H1 (cell line): ENCODE measurements around the gene OR1S1.

ENCODE experiments used
- BACH1 ChIP-seq: IDR thresholded peaks from 2 replicates; pipeline ENCODE4 v1.6.1; 2012; ENCODE audit warnings: low read length, improper control_type of control experiment
- BRCA1 ChIP-seq: IDR thresholded peaks from 2 replicates; pipeline ENCODE4 v1.6.1; 2012; ENCODE audit warnings: low read depth, low read length, improper control_type of control experiment
- CTCF ChIP-seq, 3 experiments: IDR thresholded peaks; 1 replicate in 2 of 3; 2 replicates in 1 of 3; pipeline versions ENCODE4 v1.5.1 to v1.6.1; 2011; ENCODE audit warnings: low read length in 3 of 3, mild to moderate bottlenecking in 3 of 3, inconsistent platforms in 2 of 3, low read depth in 1 of 3, moderate library complexity in 1 of 3; ENCODE audit not compliant: insufficient read depth in 1 of 3; ENCODE audit errors: control extremely low read depth in 1 of 3
- EZH2 ChIP-seq: fragments of 200-600 bp; sonication (generic); IDR thresholded peaks from 2 replicates; pipeline ENCODE4 v1.7.1; 2012; ENCODE audit warnings: low read depth, mild to moderate bottlenecking, moderate library complexity, low read length, inconsistent platforms; ENCODE audit not compliant: severe bottlenecking
- GABPA ChIP-seq: IDR thresholded peaks from 2 replicates; pipeline ENCODE4 v1.6.1; 2011; ENCODE audit warnings: mild to moderate bottlenecking, low read length, moderate library complexity, borderline replicate concordance; ENCODE audit not compliant: insufficient read depth
- KDM5A ChIP-seq: fragments of 200-600 bp; IDR thresholded peaks from 2 replicates; pipeline ENCODE4 v1.7.1; 2012; ENCODE audit warnings: mild to moderate bottlenecking, low read length, inconsistent platforms, mixed read lengths
- MAX ChIP-seq: IDR thresholded peaks from 2 replicates; pipeline ENCODE4 v1.6.1; 2012; ENCODE audit warnings: inconsistent platforms
- NRF1 ChIP-seq: IDR thresholded peaks from 2 replicates; pipeline ENCODE4 v1.6.1; 2011; ENCODE audit warnings: mild to moderate bottlenecking, low read depth, low read length, improper control_type of control experiment
- RBBP5 ChIP-seq: IDR thresholded peaks from 2 replicates; pipeline ENCODE4 v1.7.1; 2012; ENCODE audit warnings: low read depth, mild to moderate bottlenecking, inconsistent platforms, low read length, moderate library complexity, borderline replicate concordance
- SP1 ChIP-seq: IDR thresholded peaks from 2 replicates; pipeline ENCODE4 v1.6.1; 2011; ENCODE audit warnings: low read depth, low read length
- SP2 ChIP-seq: IDR thresholded peaks from 2 replicates; pipeline ENCODE4 v1.6.1; 2012; ENCODE audit warnings: mild to moderate bottlenecking, low read length, inconsistent platforms
- TAF1 ChIP-seq: IDR thresholded peaks from 2 replicates; pipeline ENCODE4 v1.6.1; 2011; ENCODE audit warnings: mild to moderate bottlenecking, low read depth, low read length
- TF ChIP-seq, protein P1 (sequence below): fragments of 300-600 bp; sonication (generic); IDR thresholded peaks from 2 replicates; pipeline ENCODE4 v1.7.1; 2012; ENCODE audit warnings: low read length, moderate library complexity, mild to moderate bottlenecking, inconsistent platforms; ENCODE audit not compliant: insufficient replicate concordance

- TF ChIP-seq NRF1: no peak
- TF ChIP-seq, protein P1, sequence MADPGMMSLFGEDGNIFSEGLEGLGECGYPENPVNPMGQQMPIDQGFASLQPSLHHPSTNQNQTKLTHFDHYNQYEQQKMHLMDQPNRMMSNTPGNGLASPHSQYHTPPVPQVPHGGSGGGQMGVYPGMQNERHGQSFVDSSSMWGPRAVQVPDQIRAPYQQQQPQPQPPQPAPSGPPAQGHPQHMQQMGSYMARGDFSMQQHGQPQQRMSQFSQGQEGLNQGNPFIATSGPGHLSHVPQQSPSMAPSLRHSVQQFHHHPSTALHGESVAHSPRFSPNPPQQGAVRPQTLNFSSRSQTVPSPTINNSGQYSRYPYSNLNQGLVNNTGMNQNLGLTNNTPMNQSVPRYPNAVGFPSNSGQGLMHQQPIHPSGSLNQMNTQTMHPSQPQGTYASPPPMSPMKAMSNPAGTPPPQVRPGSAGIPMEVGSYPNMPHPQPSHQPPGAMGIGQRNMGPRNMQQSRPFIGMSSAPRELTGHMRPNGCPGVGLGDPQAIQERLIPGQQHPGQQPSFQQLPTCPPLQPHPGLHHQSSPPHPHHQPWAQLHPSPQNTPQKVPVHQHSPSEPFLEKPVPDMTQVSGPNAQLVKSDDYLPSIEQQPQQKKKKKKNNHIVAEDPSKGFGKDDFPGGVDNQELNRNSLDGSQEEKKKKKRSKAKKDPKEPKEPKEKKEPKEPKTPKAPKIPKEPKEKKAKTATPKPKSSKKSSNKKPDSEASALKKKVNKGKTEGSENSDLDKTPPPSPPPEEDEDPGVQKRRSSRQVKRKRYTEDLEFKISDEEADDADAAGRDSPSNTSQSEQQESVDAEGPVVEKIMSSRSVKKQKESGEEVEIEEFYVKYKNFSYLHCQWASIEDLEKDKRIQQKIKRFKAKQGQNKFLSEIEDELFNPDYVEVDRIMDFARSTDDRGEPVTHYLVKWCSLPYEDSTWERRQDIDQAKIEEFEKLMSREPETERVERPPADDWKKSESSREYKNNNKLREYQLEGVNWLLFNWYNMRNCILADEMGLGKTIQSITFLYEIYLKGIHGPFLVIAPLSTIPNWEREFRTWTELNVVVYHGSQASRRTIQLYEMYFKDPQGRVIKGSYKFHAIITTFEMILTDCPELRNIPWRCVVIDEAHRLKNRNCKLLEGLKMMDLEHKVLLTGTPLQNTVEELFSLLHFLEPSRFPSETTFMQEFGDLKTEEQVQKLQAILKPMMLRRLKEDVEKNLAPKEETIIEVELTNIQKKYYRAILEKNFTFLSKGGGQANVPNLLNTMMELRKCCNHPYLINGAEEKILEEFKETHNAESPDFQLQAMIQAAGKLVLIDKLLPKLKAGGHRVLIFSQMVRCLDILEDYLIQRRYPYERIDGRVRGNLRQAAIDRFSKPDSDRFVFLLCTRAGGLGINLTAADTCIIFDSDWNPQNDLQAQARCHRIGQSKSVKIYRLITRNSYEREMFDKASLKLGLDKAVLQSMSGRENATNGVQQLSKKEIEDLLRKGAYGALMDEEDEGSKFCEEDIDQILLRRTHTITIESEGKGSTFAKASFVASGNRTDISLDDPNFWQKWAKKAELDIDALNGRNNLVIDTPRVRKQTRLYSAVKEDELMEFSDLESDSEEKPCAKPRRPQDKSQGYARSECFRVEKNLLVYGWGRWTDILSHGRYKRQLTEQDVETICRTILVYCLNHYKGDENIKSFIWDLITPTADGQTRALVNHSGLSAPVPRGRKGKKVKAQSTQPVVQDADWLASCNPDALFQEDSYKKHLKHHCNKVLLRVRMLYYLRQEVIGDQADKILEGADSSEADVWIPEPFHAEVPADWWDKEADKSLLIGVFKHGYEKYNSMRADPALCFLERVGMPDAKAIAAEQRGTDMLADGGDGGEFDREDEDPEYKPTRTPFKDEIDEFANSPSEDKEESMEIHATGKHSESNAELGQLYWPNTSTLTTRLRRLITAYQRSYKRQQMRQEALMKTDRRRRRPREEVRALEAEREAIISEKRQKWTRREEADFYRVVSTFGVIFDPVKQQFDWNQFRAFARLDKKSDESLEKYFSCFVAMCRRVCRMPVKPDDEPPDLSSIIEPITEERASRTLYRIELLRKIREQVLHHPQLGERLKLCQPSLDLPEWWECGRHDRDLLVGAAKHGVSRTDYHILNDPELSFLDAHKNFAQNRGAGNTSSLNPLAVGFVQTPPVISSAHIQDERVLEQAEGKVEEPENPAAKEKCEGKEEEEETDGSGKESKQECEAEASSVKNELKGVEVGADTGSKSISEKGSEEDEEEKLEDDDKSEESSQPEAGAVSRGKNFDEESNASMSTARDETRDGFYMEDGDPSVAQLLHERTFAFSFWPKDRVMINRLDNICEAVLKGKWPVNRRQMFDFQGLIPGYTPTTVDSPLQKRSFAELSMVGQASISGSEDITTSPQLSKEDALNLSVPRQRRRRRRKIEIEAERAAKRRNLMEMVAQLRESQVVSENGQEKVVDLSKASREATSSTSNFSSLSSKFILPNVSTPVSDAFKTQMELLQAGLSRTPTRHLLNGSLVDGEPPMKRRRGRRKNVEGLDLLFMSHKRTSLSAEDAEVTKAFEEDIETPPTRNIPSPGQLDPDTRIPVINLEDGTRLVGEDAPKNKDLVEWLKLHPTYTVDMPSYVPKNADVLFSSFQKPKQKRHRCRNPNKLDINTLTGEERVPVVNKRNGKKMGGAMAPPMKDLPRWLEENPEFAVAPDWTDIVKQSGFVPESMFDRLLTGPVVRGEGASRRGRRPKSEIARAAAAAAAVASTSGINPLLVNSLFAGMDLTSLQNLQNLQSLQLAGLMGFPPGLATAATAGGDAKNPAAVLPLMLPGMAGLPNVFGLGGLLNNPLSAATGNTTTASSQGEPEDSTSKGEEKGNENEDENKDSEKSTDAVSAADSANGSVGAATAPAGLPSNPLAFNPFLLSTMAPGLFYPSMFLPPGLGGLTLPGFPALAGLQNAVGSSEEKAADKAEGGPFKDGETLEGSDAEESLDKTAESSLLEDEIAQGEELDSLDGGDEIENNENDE: no peak
- no peak for TF ChIP-seq SP2
- TF ChIP-seq BACH1: no peak
- TF ChIP-seq SP1: no peak
- no peak for TF ChIP-seq CTCF (IDR thresholded peaks at IDR 0.05; ENCODE audit: control extremely low read depth in 1 of 3, insufficient read depth in 1 of 3, low read depth in 1 of 3, low read length in 3 of 3)
- TF ChIP-seq TAF1: no peak
- TF ChIP-seq GABPA: no peak
- no peak for TF ChIP-seq KDM5A
- TF ChIP-seq MAX: no peak
- no peak for TF ChIP-seq RBBP5
- no peak for TF ChIP-seq EZH2
- no peak for TF ChIP-seq BRCA1
Measured at GRCh38 chr11:58188770-58189169, 23.8 kb upstream of the OR1S1 start, which contains the start of gene OR9Q2.
